CD4-positive, alpha-beta T cell (primary cell): ENCODE data around the gene NOL3. TPM values are rescaled to one million over a fixed set of nuclear protein-coding genes. Genes with fewer than 3 reads are reported as not detected.
A peak's percentile ranks its signal among the peaks of the same experiment; 100 is the strongest.

Experiments used
- ATAC-seq: fragments of 200-7000 bp; cut with Tn5 transposase; one replicate; pipeline ENCODE4 v1.10.0; 2022; ENCODE audit warnings: mild to moderate bottlenecking; ENCODE audit not compliant: poor library complexity
- CTCF ChIA-PET: fragments of 350-600 bp; sonication (Branson Sonifier 250); formaldehyde crosslinking; loops from one replicate; lab custom pipeline; 2021; ENCODE audit warnings: antibody characterized with exemption, inconsistent platforms; lab: Charles Lee
- POLR2A ChIA-PET: fragments of 350-600 bp; sonication (Branson Sonifier 250); formaldehyde crosslinking; loops from one replicate; lab custom pipeline; 2021; ENCODE audit warnings: antibody characterized with exemption, inconsistent platforms; lab: Charles Lee
- DNase-seq, 14 experiments: peaks; one replicate each; pipeline ENCODE4 v3.0.0-alpha.2; 2013 to 2020; ENCODE audit warnings: mixed read lengths in 2 of 14
- H3K27ac ChIP-seq, 2 donors: one replicate each; pipeline versions ENCODE4 v1.5.1 to v1.7.0; 2013; ENCODE audit warnings: low read length in 2 of 2, low read depth in 1 of 2, mild to moderate bottlenecking in 1 of 2
- H3K27me3 ChIP-seq, 2 experiments: 1 replicate in 1 of 2; 2 replicates in 1 of 2; pipeline versions ENCODE4 v1.6.1 to v1.7.0; 2013; ENCODE audit warnings: low read length in 2 of 2, control low read depth in 1 of 2, mild to moderate bottlenecking in 1 of 2, moderate library complexity in 1 of 2; ENCODE audit not compliant: insufficient read depth in 2 of 2, control insufficient read depth in 1 of 2
- H3K36me3 ChIP-seq: one replicate; pipeline ENCODE4 v1.6.1; 2013; ENCODE audit warnings: low read length, control low read depth; ENCODE audit not compliant: insufficient read depth
- H3K4me1 ChIP-seq: one replicate; pipeline ENCODE4 v1.6.1; 2013; ENCODE audit warnings: low read length, control low read depth; ENCODE audit not compliant: insufficient read depth
- H3K4me3 ChIP-seq: one replicate; pipeline ENCODE4 v1.5.1; 2013; ENCODE audit warnings: mild to moderate bottlenecking, low read length, moderate library complexity
- H3K9me3 ChIP-seq, 2 experiments: 1 replicate in 1 of 2; 2 replicates in 1 of 2; pipeline versions ENCODE4 v1.6.1 to v1.7.0; 2013; ENCODE audit warnings: low read length in 2 of 2, mild to moderate bottlenecking in 2 of 2, control low read depth in 1 of 2, moderate library complexity in 1 of 2; ENCODE audit not compliant: control insufficient read depth in 1 of 2, insufficient read depth in 1 of 2
- H3K27ac Mint-ChIP-seq: one replicate; pipeline ENCODE4 v1.8.0; 2020; ENCODE audit warnings: mixed read lengths
- H3K27me3 Mint-ChIP-seq: one replicate; pipeline ENCODE4 v1.8.0; 2021; ENCODE audit warnings: mixed read lengths
- H3K36me3 Mint-ChIP-seq: one replicate; pipeline ENCODE4 v1.8.0; 2021; ENCODE audit warnings: low read depth, mixed read lengths
- H3K4me1 Mint-ChIP-seq: one replicate; pipeline ENCODE4 v1.8.0; 2021; ENCODE audit warnings: low read depth, mixed read lengths
- H3K4me3 Mint-ChIP-seq: one replicate; pipeline ENCODE4 v1.8.0; 2020; ENCODE audit warnings: mild to moderate bottlenecking, mixed read lengths
- H3K9me3 Mint-ChIP-seq: one replicate; pipeline ENCODE4 v1.8.0; 2020; ENCODE audit warnings: mixed read lengths
- CTCF ChIP-seq: fragments of 200-600 bp; IDR thresholded peaks from one replicate; pipeline ENCODE4 v1.8.0; 2022; ENCODE audit warnings: antibody characterized with exemption, mild to moderate bottlenecking
- intact Hi-C, 2 experiments: fragments of 100-400 bp; cut with DNase I in 1 of 2; cut with micrococcal nuclease in 1 of 2; formaldehyde crosslinking; loops; one replicate each; pipeline versions ENCODE4 v1.15.1 to v1.9.0; 2023 to 2025; cut with DNase I, micrococcal nuclease
- total RNA-seq, 174 experiments: library from RNA in 2 of 174; stranded (reverse) in 2 of 174; gene quantifications; one replicate each; pipeline ENCODE4 v1.2.3 and lab custom pipeline; 2021 to 2026

The NOL3 gene
- total RNA-seq, 2 experiments from 2014 or later = 1.1 to 1.2 TPM

GRCh38 chr16:67150047-67150832 lies 20.1 kb upstream of the NOL3 start:
- Histone ChIP-seq H3K4me1 (peaks cover 45% of the 10 kb centered on the region), H3K4me3 (peak overlapping the region; percentile 57), H3K36me3 (peaks cover 31% of the 10 kb centered on the region), H3K27ac (no peak overlapping the region), H3K9me3 (peaks cover 0 to 7% of the 10 kb centered on the region in 2 experiments), H3K27me3 (no peaks in the 10 kb centered on the region)
- no peak overlapping the region for H3K27ac Mint-ChIP-seq
- POLR2A ChIA-PET = interaction anchor here (0.7 to 3.0 kb wide), 8 partner anchors 9 to 196 kb away, joined by 3 to 29 read pairs (median 5); partner anchors contain the start of genes CBFB, FBXL8, FHOD1 and HSF4
- ATAC-seq = peak; percentile 70
- H3K36me3 Mint-ChIP-seq = peaks cover 37% of the 10 kb centered on the region
- H3K4me3 Mint-ChIP-seq = no peak overlapping the region
- H3K9me3 Mint-ChIP-seq = no peaks in the 10 kb centered on the region
- DNase-seq = peak in 7 of 14 experiments; percentile 9 to 73 (median 41)
- H3K4me1 Mint-ChIP-seq = peaks cover 18% of the 10 kb centered on the region
- CTCF ChIA-PET = interaction anchor here (1.0 to 1.3 kb wide), 3 partner anchors 9 to 132 kb away, joined by 3 to 4 read pairs (median 3); partner anchors contain the start of genes FBXL8 and TRADD
- peak; percentile 5 for TF ChIP-seq CTCF
- peaks cover 14% of the 10 kb centered on the region for H3K27me3 Mint-ChIP-seq
- intact Hi-C loops = no loop called here

DNA sequence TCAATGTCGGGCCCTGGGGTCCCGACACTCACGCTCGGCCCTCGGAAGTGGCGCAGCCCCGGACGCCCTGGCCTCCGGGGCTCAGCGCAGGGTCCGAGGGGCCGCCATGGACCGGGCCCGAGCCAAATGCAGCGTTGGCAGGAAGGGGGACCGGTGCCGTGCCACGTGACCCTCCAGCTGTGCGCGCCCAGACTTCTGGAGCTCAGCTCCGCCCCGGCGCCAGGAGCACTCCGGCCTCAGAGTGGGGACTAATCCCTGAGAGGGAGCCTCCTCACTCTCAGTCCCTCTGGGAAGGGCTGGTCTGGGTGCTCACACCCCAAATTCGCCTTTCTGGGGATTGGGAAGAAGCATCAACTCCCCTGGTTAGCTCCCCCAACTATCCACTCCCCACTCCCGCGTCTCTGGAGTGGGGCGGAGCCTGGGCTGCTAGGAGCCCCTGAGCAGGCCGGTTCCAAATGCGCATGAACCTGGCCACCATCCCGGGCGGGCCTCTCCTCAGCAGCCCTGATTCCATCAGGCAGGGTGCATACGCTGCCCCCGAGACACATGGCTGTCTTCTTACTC lies 19.4 kb upstream of the NOL3 start, which contains the start of gene B3GNT9:
Gene B3GNT9, minus strand, starts transcription at position 166 of the 564 bp plus-strand sequence. CDS start 513 bp downstream, outside the sequence.
- ATAC-seq (peak; percentile 27), DNase-seq (peak in 5 of 14 experiments; percentile 11 to 63 (median 51))
- TF ChIP-seq CTCF = no peak
- H3K27ac ChIP-seq = no peak within 1 kb of the TSS
- Mint-ChIP-seq H3K27ac (peak within 1 kb of the TSS; percentile 55), H3K9me3 (no peaks in the 10 kb centered on the region), H3K36me3 (peaks cover 30% of the 10 kb centered on the region), H3K4me3 (peak within 1 kb of the TSS; percentile 79), H3K27me3 (peaks cover 14% of the 10 kb centered on the region), H3K4me1 (peaks cover 24% of the 10 kb centered on the region)
- H3K27me3 ChIP-seq = no peaks in the 10 kb centered on the region
- ChIA-PET CTCF (interaction anchor here (0.6 to 1.3 kb wide), 4 partner anchors 9 to 133 kb away, joined by 3 to 4 read pairs (median 4); partner anchors contain the start of genes FBXL8 and TRADD), POLR2A (interaction anchor here (0.7 to 3.0 kb wide), 8 partner anchors 9 to 197 kb away, joined by 3 to 29 read pairs (median 5); partner anchors contain the start of genes CBFB, FBXL8, FHOD1 and HSF4)
- intact Hi-C loops = no loop called here
- H3K4me3 ChIP-seq = peak within 1 kb of the TSS; percentile 57
- peaks cover 24% of the 10 kb centered on the region for H3K36me3 ChIP-seq
- peaks cover 0 to 7% of the 10 kb centered on the region in 2 experiments for H3K9me3 ChIP-seq
- peaks cover 51% of the 10 kb centered on the region for H3K4me1 ChIP-seq

GRCh38 chr16:67151431-67152097 lies 18.8 kb upstream of the NOL3 start:
- Mint-ChIP-seq H3K9me3 (no peaks in the 10 kb centered on the region), H3K27ac (peak overlapping the region; percentile 55), H3K4me3 (peak overlapping the region; percentile 79), H3K27me3 (peaks cover 14% of the 10 kb centered on the region), H3K4me1 (peaks cover 30% of the 10 kb centered on the region), H3K36me3 (peaks cover 24% of the 10 kb centered on the region)
- peaks cover 18% of the 10 kb centered on the region for H3K36me3 ChIP-seq
- no peak for TF ChIP-seq CTCF
- H3K4me3 ChIP-seq = peak overlapping the region; percentile 57
- ChIA-PET CTCF (interaction anchor here (0.6 to 1.3 kb wide), 5 partner anchors 8 to 198 kb away, joined by 3 to 4 read pairs (median 3); partner anchors contain the start of genes FBXL8 and TRADD), POLR2A (interaction anchor here (1.3 to 3.0 kb wide), 8 partner anchors 8 to 197 kb away, joined by 4 to 29 read pairs (median 5); partner anchors contain the start of genes CBFB, FBXL8, HSF4 and TRADD)
- DNase-seq = no peak
- intact Hi-C loops = no loop called here
- peaks cover 0 to 7% of the 10 kb centered on the region in 2 experiments for H3K9me3 ChIP-seq
- H3K27ac ChIP-seq = no peak overlapping the region
- ATAC-seq = no peak
- peaks cover 57% of the 10 kb centered on the region for H3K4me1 ChIP-seq
- no peaks in the 10 kb centered on the region for H3K27me3 ChIP-seq
